ENCODE measurements around the gene EBNA1BP2.
A peak's percentile ranks its signal among the peaks of the same experiment; 100 is the strongest.
"Not testable (repeated sequence)": the region's sequence is repeated elsewhere in the genome, so short reads cannot be mapped to it uniquely, and the experiment has no call there.

Gene EBNA1BP2

DNA sequence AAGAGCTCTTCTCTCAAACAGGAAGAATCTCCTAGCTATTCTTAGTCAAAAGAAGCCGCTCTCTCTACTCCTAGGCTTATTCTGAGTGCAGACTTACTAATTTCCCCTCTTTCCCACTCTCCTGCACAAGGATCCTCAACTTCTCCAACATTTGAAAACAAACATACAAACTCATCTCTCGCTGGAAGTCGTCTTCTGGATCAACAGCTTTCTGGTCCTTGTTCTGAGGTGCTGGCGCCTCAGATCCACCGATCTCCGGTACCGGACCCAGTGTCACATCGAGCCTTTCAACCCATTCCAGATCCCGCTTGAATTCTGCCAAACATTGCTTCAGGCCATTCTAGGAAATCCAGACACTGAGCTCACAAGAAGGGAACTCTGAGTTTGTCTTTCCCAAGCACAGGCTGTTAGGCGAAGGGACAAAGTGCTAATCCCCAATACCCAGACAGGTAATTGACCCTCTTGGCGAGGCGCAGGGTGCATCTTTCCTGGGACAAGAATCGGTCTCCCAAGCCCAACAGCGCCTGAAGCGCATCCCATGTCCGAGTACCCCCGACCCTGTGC, 696 bp downstream of the EBNA1BP2 start:
- DNase-seq (ENCODE audit: low read depth) = no peak

DNA sequence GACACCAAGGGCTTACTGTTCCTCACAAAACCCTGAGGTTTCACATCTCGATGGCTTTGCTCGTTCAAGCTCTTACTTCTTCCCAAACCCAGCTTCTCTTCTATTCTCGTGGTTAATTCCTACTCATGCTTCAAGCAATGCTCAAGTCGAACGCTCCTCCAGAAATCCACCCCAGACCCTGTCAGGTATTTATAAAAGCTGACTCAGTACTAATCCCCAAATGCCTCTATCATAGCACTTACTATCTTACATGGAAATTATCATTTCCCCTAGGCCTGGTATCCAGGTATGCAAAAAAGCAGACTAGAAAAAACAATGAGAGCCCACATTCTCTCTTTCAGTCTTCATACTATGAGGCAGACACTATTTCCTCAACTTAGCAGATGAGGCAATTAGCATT, 6.3 kb downstream of the EBNA1BP2 start:
- no peak for DNase-seq (ENCODE audit: low read depth)

DNA sequence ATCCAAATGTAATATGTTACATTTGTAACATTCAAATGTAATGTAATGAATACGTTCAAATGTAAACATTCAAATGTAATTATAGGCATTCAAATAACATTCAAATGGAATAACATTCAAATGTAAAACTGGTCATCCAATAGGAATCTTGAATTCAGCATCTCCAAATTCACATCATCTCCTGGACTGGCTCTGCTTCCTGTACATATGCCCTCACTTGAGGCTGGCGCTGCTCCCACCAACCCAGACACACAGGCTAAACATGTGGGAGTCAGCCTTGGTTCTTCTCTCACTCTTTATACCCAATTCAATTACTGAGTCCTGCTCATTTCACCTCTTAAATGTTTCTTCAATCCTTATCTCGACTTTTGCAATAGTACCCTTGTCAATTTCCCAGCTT, 6.9 kb downstream of the EBNA1BP2 start:
- no peak for DNase-seq (ENCODE audit: low read depth)

DNA sequence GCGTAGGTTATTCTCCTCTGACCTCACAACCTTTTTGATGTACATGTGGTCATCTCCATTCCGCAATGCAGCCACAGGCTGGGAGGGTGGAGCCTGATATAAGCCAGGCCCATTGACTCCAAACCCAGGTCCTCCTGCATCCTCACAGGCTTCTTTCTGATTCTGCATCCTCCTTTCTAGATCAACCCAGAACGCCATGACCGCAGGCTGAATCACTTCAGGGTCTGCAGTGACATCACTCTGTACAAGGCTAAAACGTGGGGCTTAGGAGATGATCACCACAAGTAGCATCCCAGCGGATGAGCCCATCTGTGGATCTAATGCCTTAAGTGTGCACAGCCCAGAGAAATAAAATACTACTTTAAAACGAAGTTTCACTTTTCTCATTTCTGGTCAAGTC, 16.1 kb downstream of the EBNA1BP2 start:
- DNase-seq (ENCODE audit: low read depth) = no peak

DNA sequence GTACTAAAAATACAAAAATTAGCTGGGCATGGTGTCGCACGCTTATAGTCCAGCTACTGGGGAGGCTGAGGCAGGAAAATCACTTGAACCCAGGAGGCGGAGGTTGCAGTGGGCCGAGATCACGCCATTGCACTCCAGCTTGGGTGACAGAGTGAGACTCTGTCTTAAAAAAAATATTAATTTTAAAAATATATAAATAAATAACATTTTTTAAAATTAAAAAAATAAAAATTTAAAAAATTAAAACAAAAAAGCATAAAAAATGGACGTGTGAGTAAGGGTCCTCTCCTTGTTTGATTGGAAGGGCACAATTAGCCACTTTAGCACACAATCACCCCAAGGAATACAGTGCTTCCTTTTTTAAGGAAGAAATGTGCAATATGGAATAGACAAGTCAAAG, 18.6 kb downstream of the EBNA1BP2 start:
- DNase-seq (ENCODE audit: low read depth) = no peak

DNA sequence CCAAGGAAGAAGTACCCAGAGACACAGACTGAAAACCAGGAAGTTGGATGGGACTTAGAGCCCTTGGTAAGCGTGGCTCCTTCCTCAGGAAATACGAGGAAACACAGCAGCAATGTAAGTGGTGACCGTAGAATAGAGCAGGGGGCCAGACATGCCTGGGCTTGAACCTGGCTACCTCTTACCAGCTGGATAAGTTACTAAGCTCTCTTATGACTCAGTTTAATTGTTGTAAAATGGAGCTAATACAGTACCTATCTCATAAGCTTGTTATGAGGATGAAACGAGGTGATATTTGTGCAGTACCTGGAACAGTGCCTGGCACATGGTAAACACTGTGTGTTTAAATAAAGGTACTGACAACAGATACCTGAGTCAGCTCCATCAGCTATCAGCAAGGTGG, 19.2 kb downstream of the EBNA1BP2 start:
- no peak for DNase-seq (ENCODE audit: low read depth)

DNA sequence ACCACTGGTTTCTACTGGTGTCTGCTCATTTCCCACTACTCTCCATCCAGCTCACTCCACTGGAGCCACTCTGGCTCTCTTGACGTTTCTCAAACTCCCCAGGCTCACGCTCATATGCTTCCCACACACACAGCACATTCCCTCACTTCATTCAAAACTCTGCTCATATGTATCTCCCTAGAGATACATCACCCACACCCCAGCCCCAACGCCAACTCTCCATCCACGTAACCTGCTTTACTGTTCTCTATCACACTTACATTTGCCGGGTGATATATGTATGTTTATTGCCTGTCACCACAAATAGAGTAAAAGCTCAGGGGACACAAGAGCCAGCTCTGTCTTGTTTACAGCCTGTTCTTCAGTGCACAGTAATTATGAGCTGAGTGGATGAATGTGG, 22.2 kb downstream of the EBNA1BP2 start:
- no peak for DNase-seq (ENCODE audit: low read depth)

DNA sequence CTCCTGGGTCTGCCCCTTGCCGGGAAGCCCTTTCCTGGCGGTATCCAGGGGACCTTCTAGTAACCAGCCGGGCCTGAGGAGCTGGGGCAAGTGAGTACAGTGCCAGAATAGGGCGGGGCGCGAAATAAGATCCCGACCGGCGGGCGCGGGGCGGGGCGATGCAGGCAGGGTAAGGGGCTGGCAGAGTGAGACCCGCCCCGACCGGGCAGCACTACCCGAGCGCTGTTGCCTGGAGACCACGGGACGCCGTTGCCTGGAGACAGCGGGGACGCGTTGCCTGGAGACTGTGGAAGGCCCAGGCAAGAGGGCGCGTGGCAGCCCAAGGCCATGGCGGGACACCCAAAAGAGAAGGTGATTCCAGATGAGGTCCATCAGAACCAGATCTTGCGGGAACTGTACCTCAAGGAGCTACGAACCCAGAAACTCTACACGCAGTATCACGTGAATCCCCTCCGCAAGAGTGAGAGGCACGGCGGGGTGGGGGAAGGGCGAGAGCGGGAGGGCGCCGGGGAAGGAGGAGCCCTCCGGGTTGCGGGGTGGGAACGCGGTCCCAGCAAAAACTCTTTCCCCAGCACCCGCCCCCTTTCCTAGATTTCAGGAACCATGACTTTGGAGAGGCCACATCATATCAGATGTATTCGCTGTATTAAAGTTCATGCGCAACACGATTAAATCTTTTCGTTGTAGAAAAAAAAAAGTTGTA, 24.3 kb downstream of the EBNA1BP2 start:
- DNase-seq (ENCODE audit: low read depth) = peak; percentile 26

DNA sequence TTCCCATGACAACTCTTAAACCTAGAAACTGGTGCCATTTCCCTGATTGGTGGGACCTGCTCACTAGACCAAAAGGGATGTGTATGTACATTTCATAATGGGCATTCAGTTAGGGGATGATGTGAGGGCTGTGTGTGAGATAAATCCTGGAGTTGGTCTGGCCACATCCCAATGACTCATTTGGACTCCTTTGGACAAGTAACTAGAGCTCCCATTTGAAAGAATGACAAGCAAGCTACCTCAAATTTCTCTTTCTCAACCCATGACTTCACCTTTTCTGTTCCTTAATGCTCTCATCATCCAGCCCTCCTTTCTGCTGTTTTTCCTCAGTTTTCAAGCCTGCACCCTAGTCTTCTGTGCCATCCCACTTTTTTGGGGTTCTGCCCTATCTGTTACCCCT, 27.9 kb downstream of the EBNA1BP2 start:
- peak; percentile 23 for DNase-seq (ENCODE audit: low read depth)

DNA sequence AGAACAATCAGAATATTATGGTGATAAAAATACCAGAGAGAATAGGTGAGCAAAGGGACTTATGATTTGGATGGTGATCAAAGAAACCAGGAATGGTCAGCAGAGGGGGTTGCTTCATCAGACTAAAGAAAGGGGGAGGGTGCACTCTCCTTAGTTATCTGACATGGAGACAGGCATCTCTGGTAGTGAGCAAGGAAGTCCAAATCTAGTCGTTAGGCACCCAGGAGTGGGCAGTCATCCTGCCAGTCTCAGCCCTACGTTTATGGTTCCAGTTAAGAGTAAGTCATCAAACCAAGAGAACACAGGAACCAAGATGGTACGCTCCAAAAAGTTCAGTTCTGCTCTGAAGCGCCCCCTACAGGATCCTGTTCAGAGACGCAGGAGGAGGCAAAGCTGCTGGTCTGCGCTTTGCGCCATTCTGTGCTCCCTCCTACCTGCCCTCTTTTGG, 28.6 kb downstream of the EBNA1BP2 start:
- no peak for DNase-seq (ENCODE audit: low read depth)

DNA sequence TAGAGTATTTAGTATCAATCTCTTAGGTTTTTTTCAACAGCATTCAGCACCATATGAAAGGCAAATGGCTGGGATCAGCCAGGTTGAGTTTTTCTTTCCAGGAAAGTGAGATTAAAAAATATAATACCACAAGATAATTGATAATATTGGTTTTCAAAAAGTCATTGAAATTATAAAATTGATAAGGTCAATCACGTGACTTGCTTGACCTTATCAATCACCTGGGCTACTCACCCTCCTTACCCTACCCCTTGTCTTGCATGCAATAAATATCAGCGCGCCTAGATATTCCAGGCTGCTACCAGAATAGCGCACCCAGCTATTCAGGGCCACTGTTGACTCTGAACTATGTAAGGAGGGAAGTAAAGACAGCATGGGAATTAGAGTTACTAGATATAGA, 31.5 kb downstream of the EBNA1BP2 start:
- DNase-seq (ENCODE audit: low read depth) = no peak

DNA sequence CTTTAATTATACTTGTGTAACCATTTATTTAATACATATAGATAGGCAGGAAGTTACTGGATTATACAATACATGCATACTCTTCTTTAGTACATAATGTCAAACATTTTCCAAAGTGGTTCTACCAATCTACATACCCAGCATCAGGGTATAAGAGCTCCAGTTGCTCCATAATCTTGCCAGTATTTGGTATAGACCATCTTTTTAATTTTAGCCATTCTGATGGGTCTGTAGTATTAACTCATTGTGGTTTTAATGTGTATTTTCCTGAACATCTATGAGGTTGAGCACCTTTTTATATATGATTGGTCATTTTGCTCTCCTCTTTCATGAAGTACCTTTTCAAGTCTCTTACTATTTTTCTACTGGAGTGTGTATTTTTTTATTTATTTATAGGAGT, 32.1 kb downstream of the EBNA1BP2 start:
- no peak for DNase-seq (ENCODE audit: low read depth)

DNA sequence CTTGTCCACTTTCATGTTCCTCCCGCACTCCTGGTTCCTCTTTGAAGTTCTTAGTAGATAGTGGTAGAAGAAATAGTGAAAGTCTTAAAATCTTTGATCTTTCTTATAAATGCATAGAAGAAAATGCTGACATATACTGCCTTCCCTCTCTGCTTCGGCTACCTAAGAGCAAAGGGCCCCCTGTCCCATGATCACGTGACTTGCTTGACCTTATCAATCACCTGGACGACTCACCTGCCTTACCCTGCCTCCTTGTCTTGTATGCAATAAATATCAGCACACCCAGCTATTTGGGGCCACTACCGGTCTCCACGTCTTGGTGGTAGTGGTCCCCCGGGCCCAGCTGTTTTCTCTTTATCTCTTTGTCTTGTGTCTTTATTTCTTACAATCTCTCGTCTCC, 32.8 kb downstream of the EBNA1BP2 start:
- not testable (repeated sequence) for DNase-seq (ENCODE audit: low read depth)

DNA sequence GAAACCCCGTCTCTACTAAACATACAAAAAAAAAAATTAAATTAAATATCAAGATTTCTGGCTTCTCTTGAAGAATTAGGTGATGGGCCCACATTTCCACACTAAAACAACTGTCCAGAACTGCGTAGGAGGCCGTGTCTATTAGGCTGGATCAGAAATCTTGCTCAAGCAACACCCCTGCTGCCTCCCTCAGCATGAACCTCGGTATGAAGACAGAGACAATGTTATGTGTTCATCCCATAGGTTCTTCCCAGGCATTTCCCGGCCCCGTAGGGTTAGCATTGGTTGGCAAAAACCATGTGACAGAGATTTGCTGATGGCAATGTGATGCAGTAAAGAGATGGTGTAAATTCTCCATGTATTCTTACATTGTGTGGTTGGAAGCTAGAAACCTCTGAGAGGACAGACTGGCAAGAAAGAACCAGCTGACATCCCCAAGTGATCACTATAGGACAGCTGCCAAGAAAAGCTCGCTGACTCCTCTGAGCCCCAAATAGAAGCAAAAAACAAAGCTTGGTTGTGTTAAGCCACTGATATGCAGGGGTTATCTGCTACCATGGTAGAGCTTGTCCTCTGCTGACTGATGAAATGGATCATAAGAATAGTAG, 34.5 kb downstream of the EBNA1BP2 start:
- no peak for DNase-seq (ENCODE audit: low read depth)

DNA sequence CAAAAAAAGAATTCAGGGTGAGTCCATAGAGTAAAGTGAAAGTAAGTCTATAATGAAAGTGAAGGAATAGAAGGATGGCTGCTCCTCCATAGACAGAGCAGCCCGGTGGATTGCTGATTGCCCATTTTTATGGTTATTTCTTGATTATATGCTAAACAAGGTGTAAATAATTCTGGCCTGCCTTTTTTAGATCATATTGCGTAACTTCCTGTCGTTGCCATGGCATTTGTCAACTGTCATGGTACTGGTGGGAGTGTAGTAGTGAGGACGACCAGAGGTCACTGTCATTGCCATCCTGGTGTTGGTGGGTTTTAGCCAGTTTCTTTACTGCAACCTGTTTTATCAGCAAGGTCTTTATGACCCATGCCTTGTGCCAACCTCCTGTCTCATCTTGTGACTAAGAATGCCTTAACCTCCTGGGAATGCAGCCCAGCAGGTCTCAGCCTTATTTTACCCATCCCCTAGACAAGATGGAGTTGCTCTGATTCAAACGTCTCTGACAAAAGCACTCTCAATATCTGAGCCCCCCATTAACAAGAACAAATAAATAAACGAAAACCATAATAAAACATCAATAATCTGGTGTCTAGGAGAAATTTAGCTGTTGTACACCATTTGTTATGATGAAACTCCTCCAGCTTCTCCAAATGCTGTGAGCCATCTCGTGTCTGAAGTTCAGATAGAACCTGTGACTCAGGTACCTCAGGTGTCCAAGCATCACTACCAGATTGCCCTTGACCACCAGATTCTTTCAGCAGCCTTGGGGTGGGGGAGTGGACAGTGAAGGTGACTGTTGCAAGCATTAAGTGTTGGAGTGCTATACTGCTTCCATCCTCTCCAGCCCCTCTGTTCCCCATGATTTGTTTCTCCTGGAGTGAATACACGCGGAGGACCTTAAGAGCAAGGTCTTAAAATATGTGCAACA, 36.0 kb downstream of the EBNA1BP2 start:
- no peak for DNase-seq (ENCODE audit: low read depth)

DNA sequence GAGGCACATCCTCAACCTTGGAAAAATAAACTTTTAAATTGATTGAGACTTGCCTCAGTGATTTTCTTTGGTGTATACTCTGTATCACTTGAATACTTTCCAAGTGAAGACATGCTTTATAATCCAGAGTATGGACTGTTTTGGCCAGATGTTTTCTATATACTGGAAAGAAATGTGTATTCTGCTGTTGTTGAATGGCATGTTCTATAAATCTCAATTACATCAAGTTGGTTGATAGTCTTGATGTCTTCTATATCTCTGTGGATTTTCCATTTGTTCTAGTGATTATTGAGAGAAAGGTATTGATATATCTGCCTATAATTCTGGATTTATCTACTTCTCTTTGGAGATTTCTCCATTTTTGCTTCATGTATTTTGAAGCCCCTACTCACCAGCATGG, 37.5 kb downstream of the EBNA1BP2 start:
- DNase-seq (ENCODE audit: low read depth) = no peak

DNA sequence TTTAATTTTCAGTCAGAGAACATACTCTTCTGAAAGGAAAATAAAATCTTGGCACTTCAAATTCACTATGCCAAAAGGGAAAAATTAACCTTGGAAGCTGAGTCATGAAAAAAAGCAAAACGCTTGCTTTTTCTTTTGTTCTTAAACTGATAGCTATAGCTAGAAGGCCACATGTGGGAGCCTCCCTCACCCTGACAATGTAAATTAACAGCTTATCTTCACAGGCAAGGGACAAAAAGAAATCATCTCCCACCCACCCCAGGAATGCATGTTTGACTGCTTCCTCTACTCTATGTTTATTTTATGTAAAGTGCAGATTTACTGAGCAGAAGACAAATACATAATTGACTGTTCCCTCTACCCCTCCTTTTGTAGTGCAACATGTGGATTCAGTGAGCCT, 38.0 kb downstream of the EBNA1BP2 start:
- no peak for DNase-seq (ENCODE audit: low read depth)

DNA sequence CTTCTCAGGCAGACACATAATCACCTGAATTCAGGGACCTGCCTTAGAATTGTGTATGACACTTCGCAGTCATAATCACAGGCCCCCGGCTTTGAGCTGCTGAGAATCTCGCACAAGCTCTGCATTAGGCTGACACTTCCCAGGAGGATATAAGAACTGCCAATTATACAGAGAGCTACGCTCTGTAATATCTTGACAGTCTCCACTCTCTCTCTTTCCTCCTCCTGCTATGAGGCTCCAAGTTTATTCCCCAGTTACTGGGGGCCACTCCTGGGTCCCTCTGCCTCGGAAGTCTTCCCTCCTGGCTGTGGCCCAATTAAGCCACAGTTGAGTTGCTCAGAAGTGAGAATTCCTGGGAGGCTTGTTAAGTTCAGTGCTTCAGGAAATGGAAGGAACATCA, 42.7 kb downstream of the EBNA1BP2 start:
- DNase-seq (ENCODE audit: low read depth) = no peak

DNA sequence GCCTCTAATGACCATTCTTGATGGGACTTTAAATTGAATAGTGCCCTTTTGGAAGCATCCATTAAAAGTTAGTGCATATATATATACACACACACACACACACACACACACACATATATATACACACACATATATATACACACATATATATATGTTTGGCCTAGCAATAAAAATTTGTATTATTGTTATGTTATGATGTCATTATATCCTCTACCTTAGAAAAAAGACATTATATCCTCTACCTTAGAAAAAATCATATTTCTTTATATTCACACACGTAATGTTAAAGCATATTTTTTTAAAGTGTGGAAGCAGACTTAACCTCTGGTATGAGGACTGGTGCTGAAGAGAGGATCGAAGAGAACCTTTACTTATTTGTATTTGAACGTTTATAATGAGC, 43.3 kb downstream of the EBNA1BP2 start:
- DNase-seq (ENCODE audit: low read depth) = no peak

DNA sequence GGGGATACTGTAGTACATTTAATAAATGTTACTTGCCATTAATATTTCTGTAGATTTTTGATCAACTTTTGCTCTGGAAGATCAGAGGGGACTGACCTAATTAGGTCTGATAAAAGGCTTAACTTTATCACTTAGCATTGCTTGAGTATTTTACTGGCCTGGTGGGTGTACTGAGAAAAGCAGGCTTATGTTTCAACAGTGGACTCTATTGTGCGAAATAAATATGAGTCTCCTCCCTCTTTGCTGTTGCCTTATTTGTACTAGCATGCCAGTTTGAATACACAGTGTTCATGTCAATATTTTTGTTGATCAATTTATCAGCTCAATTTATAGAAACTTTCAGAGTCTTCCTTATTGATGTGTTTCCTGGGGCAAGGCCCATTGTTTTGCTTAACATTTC, 49.1 kb downstream of the EBNA1BP2 start:
- DNase-seq (ENCODE audit: low read depth) = no peak

DNA sequence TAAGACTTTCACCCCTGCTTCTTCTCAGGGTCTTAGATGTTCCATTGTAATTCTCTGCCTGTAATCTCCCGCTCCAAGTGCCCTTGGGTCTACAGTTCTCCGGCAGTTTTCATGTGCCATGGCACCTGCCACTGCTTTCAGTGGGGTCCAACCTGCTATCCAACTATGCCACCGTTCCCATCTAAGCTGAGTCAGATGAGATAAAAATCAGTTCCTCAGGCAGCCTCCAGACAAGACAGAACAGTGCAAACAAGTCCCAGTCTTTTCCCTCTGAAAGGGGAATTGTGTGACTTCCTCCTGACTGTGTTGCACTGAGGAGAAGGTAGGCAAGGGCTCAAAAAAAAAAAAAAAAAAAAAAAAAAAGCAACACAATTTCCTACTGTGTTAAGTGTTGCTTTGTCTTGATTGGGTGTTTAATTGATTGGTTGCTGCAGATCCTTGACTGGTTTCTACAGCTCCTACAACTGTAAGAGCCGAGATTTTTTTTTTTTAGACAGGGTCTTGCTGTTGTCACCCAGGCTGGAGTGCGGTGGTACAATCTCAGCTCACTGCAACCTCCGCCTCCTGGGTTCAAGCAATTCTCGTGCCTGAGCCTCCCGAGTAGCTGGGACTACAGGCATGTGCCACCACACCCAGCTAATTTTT, 50.7 kb downstream of the EBNA1BP2 start:
- no peak for DNase-seq (ENCODE audit: low read depth)

DNA sequence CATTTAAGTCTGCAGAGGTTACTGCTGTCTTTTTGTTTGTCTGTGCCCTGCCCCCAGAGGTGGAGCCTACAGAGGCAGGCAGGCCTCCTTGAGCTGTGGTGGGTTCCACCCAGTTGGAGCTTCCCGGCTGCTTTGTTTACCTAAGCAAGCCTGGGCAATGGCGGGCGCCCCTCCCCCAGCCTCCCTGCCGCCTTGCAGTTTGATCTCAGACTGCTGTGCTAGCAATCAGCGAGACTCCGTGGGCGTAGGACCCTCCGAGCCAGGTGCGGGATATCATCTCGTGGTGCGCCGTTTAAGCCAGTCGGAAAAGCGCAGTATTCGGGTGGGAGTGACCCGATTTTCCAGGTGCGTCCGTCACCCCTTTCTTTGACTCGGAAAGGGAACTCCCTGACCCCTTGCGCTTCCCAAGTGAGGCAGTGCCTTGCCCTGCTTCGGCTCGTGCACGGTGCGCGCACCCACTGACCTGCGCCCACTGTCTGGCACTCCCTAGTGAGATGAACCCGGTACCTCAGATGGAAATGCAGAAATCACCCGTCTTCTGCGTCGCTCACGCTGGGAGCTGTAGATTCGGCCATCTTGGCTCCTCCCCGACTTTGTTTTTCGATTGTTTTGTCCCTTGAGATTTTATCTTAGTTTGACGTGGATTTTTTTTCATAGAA, 52.0 kb downstream of the EBNA1BP2 start:
- DNase-seq (ENCODE audit: low read depth) = not testable (repeated sequence)

All from GM04504 (cell line).